ENCODE results near the gene ITGA3. TPM values are rescaled to one million over a fixed set of nuclear protein-coding genes. Genes with fewer than 3 reads are reported as not detected.

The ITGA3 gene
- total RNA-seq, 2 experiments from 2014 or later, result 2.3 to 2.4 TPM

DNA sequence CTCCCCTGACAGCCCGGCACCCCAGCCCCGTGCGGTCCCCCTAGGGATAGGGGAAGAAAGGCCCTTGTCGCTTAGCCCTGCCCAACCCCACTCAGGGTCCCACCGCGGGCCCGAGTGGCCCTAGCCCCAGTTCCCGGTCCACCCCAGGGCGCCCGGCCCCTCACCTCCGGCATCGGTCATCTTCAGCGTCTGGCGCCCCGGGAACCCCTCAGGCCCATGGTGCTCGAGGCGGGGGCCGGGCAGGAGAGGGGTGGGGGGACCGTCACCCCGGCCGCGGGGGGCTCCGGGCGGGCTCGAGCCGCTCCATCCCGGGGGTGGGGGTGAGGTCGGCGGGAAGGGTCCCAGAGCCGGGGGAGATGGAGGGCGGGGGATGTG lies 73.4 kb downstream of the ITGA3 start:
- peak overlapping the region; percentile 10 for H3K4me3 ChIP-seq (ENCODE audit: low read length)
- ATAC-seq (ENCODE audit: poor library complexity) (no peak), DNase-seq (peak in 2 of 14 experiments; percentile 18 to 37)
- H3K4me1 Mint-ChIP-seq (ENCODE audit: low read depth), result peaks cover 33% of the 10 kb centered on the region
- H3K36me3 Mint-ChIP-seq (ENCODE audit: low read depth), result peaks cover 20% of the 10 kb centered on the region
- peaks cover 27% of the 10 kb centered on the region for H3K27me3 Mint-ChIP-seq
- H3K36me3 ChIP-seq (ENCODE audit: insufficient read depth, low read length), result peaks cover 4% of the 10 kb centered on the region
- H3K27ac Mint-ChIP-seq, result peak overlapping the region; percentile 58
- TF ChIP-seq, protein P1, sequence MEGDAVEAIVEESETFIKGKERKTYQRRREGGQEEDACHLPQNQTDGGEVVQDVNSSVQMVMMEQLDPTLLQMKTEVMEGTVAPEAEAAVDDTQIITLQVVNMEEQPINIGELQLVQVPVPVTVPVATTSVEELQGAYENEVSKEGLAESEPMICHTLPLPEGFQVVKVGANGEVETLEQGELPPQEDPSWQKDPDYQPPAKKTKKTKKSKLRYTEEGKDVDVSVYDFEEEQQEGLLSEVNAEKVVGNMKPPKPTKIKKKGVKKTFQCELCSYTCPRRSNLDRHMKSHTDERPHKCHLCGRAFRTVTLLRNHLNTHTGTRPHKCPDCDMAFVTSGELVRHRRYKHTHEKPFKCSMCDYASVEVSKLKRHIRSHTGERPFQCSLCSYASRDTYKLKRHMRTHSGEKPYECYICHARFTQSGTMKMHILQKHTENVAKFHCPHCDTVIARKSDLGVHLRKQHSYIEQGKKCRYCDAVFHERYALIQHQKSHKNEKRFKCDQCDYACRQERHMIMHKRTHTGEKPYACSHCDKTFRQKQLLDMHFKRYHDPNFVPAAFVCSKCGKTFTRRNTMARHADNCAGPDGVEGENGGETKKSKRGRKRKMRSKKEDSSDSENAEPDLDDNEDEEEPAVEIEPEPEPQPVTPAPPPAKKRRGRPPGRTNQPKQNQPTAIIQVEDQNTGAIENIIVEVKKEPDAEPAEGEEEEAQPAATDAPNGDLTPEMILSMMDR (IDR thresholded peaks at IDR 0.05), result no peak
- peaks cover 35% of the 10 kb centered on the region for H3K4me1 ChIP-seq (ENCODE audit: insufficient read depth, low read length)
- ChIA-PET CTCF (interaction anchor here (0.7 to 3.1 kb wide), 3 partner anchors 11 to 35 kb away, joined by 3 to 10 read pairs (median 3); no protein-coding TSS in a partner anchor), POLR2A (interaction anchor here (1.7 kb wide), 1 partner anchor 12 kb away, joined by 6 read pairs; no protein-coding TSS in a partner anchor)
- no peaks in the 10 kb centered on the region for H3K9me3 ChIP-seq (ENCODE audit: control insufficient read depth in 1 of 2, insufficient read depth in 1 of 2, low read length in 2 of 2)
- peak overlapping the region; percentile 80 for H3K4me3 Mint-ChIP-seq
- no peaks in the 10 kb centered on the region for H3K9me3 Mint-ChIP-seq
- no peak overlapping the region for H3K27ac ChIP-seq (ENCODE audit: low read depth in 1 of 2, low read length in 2 of 2)
- H3K27me3 ChIP-seq (ENCODE audit: control insufficient read depth in 1 of 2, insufficient read depth in 2 of 2, low read length in 2 of 2), result peaks cover 10 to 13% of the 10 kb centered on the region in 2 experiments
- intact Hi-C loops (cut with DNase I, micrococcal nuclease), result no loop called here

DNA sequence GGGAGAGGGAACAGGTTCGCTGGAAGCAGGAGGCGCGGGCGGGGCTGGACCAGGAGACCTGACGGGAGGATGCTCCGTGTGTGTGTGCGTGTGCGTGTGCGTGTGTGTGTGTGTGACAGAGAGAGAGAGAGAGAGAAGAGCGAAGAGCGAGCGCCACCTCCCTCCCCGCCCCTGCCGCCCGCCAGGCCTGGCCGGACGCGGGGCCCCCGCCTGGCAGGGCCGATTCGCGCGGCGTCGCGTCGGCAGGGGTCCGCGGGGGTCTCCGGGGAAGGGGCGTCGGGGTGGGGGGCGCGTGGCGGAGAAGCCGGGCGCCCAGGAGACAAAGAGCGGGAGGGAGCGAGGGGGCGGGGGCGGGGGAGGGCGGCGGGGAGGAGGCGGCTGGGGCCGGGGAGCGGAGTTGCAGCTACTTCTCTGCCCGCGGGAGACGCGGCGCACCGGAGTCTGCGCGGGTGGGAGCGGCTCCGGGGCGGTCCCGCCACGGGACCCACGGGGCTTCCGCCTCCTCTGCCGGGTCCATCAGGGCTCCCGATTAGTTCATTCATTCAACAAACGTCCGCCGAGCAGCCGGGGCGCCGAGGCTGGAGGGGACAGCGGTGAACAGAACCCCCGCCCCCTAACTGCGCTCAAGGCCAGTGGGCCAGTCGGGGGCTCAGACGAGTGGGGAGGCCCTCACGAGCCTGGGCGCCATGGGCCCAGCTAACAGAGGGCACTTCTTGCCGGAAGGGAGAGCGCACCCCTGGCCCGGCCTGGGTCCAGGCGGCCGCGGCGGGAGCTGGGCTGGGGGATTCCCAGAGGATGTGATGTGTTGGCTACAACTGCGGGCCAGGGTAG lies 74.0 kb downstream of the ITGA3 start, which contains the start of gene SAMD14:
TSS of gene SAMD14 (minus strand) at position 433 of the 831 bp plus-strand sequence. CDS start 5,201 bp downstream, outside the sequence.
- H3K27ac ChIP-seq (ENCODE audit: low read depth in 1 of 2, low read length in 2 of 2), result no peak within 1 kb of the TSS
- Mint-ChIP-seq H3K36me3 (ENCODE audit: low read depth) (peaks cover 26% of the 10 kb centered on the region), H3K4me3 (peak within 1 kb of the TSS; percentile 89), H3K27ac (peak within 1 kb of the TSS; percentile 81), H3K4me1 (ENCODE audit: low read depth) (peaks cover 33% of the 10 kb centered on the region), H3K9me3 (no peaks in the 10 kb centered on the region), H3K27me3 (peaks cover 27% of the 10 kb centered on the region)
- ATAC-seq (ENCODE audit: poor library complexity) (peak; percentile 75), DNase-seq (peak in 11 of 14 experiments; percentile 42 to 83 (median 55))
- H3K4me1 ChIP-seq (ENCODE audit: insufficient read depth, low read length), result peaks cover 35% of the 10 kb centered on the region
- POLR2A ChIA-PET, result interaction anchor here (1.0 to 1.7 kb wide), 4 partner anchors 13 to 32 kb away, joined by 3 to 6 read pairs (median 4); no protein-coding TSS in a partner anchor
- no peaks in the 10 kb centered on the region for H3K9me3 ChIP-seq (ENCODE audit: control insufficient read depth in 1 of 2, insufficient read depth in 1 of 2, low read length in 2 of 2)
- intact Hi-C loops (cut with DNase I, micrococcal nuclease), result loop anchor here in 1 of 2 experiments (5.0 kb wide), 1 partner anchor 37 kb away; the partner anchor contains the start of gene SGCA
- TF ChIP-seq, protein P1 (IDR thresholded peaks at IDR 0.05), result no peak
- CTCF ChIA-PET, result interaction anchor here (0.7 to 3.1 kb wide), 4 partner anchors 11 to 36 kb away, joined by 3 to 12 read pairs (median 6); no protein-coding TSS in a partner anchor
- peaks cover 9% of the 10 kb centered on the region for H3K36me3 ChIP-seq (ENCODE audit: insufficient read depth, low read length)
- H3K4me3 ChIP-seq (ENCODE audit: low read length), result peak within 1 kb of the TSS; percentile 57
- peaks cover 10 to 13% of the 10 kb centered on the region in 2 experiments for H3K27me3 ChIP-seq (ENCODE audit: control insufficient read depth in 1 of 2, insufficient read depth in 2 of 2, low read length in 2 of 2)

DNA sequence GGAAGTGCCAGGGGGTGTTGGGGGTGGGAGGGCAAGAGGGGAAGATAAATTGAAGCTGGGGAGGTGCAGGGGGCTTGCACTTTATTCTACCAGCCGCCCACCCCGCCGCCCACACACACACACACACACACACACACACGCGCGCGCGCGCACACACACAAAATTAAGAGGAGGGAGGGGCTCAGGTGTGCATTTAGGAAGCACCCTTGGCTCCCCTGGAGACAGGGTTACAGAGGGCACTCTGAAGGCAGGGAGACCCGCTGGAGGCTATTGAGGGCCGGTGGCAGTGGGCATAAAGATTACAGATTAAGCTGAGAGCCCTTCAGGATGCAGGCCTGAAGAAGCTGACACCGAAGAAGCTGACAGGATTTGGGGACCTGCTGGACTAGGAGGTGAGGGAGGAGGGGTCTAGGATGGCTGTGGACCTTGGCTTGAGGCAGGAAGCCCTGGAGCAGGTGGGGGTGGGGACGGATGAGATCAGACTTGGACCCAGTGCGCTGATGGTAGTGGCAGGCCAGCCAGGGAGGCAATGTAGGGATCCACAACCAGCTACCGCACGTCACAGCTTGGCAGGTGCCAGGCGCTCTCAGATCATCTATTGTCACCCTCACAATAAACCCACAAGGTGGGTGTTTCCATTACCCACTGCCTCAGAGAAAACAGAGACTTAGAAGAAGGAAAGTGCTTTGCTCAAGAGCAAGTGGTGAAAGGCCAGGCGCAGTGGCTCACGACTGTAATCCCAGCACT lies 74.8 kb downstream of the ITGA3 start:
- H3K27me3 Mint-ChIP-seq, result peaks cover 27% of the 10 kb centered on the region
- peaks cover 33% of the 10 kb centered on the region for H3K4me1 Mint-ChIP-seq (ENCODE audit: low read depth)
- H3K9me3 Mint-ChIP-seq, result no peaks in the 10 kb centered on the region
- intact Hi-C loops (cut with DNase I, micrococcal nuclease), result loop anchor here in 1 of 2 experiments (5.0 kb wide), 1 partner anchor 37 kb away; the partner anchor contains the start of gene SGCA
- Histone ChIP-seq H3K36me3 (ENCODE audit: insufficient read depth, low read length) (peaks cover 15% of the 10 kb centered on the region), H3K27ac (ENCODE audit: low read depth in 1 of 2, low read length in 2 of 2) (no peak overlapping the region), H3K4me3 (ENCODE audit: low read length) (peak overlapping the region; percentile 57), H3K4me1 (ENCODE audit: insufficient read depth, low read length) (peaks cover 35% of the 10 kb centered on the region), H3K9me3 (ENCODE audit: control insufficient read depth in 1 of 2, insufficient read depth in 1 of 2, low read length in 2 of 2) (no peaks in the 10 kb centered on the region), H3K27me3 (ENCODE audit: control insufficient read depth in 1 of 2, insufficient read depth in 2 of 2, low read length in 2 of 2) (peaks cover 10 to 13% of the 10 kb centered on the region in 2 experiments)
- H3K36me3 Mint-ChIP-seq (ENCODE audit: low read depth), result peaks cover 31% of the 10 kb centered on the region
- peak overlapping the region; percentile 89 for H3K4me3 Mint-ChIP-seq
- DNase-seq, result peak in 3 of 14 experiments; percentile 7 to 48 (median 44)
- H3K27ac Mint-ChIP-seq, result peak overlapping the region; percentile 81
- peak; percentile 33 for ATAC-seq (ENCODE audit: poor library complexity)
- TF ChIP-seq, protein P1 (IDR thresholded peaks at IDR 0.05), result no peak
- CTCF ChIA-PET, result interaction anchor here (1.0 to 3.1 kb wide), 5 partner anchors 10 to 266 kb away, joined by 3 to 12 read pairs (median 3); partner anchors contain the start of gene LRRC59
- POLR2A ChIA-PET, result interaction anchor here (1.0 to 1.7 kb wide), 4 partner anchors 14 to 31 kb away, joined by 3 to 6 read pairs (median 4); no protein-coding TSS in a partner anchor

Measured in CD4-positive, alpha-beta T cell (primary cell).